PC-3 (cell line): ENCODE results near the gene CTNND2. TPM values are rescaled to one million over a fixed set of nuclear protein-coding genes. Genes with fewer than 3 reads are reported as not detected.

Experiments used
- ATAC-seq: fragments of 200-7000 bp; cut with Tn5 transposase; 2 replicates; pipeline ENCODE4 v1.9.1; 2020; ENCODE audit warnings: mild to moderate bottlenecking, moderate library complexity
- BruUV-seq: library from RNA; stranded (reverse); fragments of 400-500 nt; replicated peaks from 2 replicates; lab custom pipeline; 2021; lab: Mats Ljungman, UMichigan
- CTCF ChIA-PET: fragments of 300-600 bp; sonication (Branson Sonifier 250); formaldehyde crosslinking; loops from one replicate; lab custom pipeline; 2022; ENCODE audit warnings: antibody characterized with exemption; lab: Charles Lee
- POLR2A ChIA-PET: fragments of 300-600 bp; sonication (Branson Sonifier 250); formaldehyde crosslinking; loops from one replicate; lab custom pipeline; 2022; ENCODE audit warnings: antibody characterized with exemption; ENCODE audit not compliant: unreplicated experiment; lab: Charles Lee
- DNase-seq: peaks from one replicate; pipeline ENCODE4 v3.0.0-alpha.2; 2015
- H2AFZ ChIP-seq: fragments of 300-600 bp; sonication (generic); 2 replicates; pipeline ENCODE4 v1.6.0; 2016; ENCODE audit warnings: antibody characterized with exemption, low read length
- H3F3A ChIP-seq: fragments of 300-600 bp; sonication (generic); one replicate; pipeline ENCODE4 v1.6.0; 2017; ENCODE audit warnings: antibody characterized with exemption, low read length, control low read depth, mild to moderate bottlenecking; ENCODE audit not compliant: unreplicated experiment
- H3K27ac ChIP-seq: fragments of 300-600 bp; sonication (generic); 2 replicates; pipeline ENCODE4 v1.5.1; 2016; ENCODE audit warnings: mild to moderate bottlenecking, low read length
- H3K27me3 ChIP-seq: fragments of 300-600 bp; sonication (generic); 2 replicates; pipeline ENCODE4 v1.6.1; 2016; ENCODE audit warnings: low read length, mixed read lengths
- H3K36me3 ChIP-seq: fragments of 300-600 bp; sonication (generic); 2 replicates; pipeline ENCODE4 v1.6.1; 2016; ENCODE audit warnings: low read depth, mixed run types, low read length, mixed read lengths
- H3K4me1 ChIP-seq: fragments of 300-600 bp; sonication (generic); 2 replicates; pipeline ENCODE4 v1.5.1; 2016; ENCODE audit warnings: low read length; ENCODE audit not compliant: insufficient read depth
- H3K4me2 ChIP-seq: fragments of 300-600 bp; sonication (generic); 2 replicates; pipeline ENCODE4 v1.6.0; 2016; ENCODE audit warnings: low read length
- H3K4me3 ChIP-seq: fragments of 300-600 bp; sonication (generic); 2 replicates; pipeline ENCODE4 v1.5.1; 2016; ENCODE audit warnings: mild to moderate bottlenecking, low read length, mixed read lengths
- H3K79me2 ChIP-seq: fragments of 300-600 bp; sonication (generic); 2 replicates; pipeline ENCODE4 v1.6.1; 2017; ENCODE audit warnings: low read length, mixed read lengths
- H3K9ac ChIP-seq: fragments of 300-600 bp; sonication (generic); 2 replicates; pipeline ENCODE4 v1.6.0; 2016; ENCODE audit warnings: mild to moderate bottlenecking, low read length
- H3K9me2 ChIP-seq: fragments of 300-600 bp; sonication (generic); replicated peaks from 2 replicates; pipeline ENCODE4 v1.6.1; 2016; ENCODE audit warnings: mixed run types, low read length, mixed read lengths
- H3K9me3 ChIP-seq: fragments of 300-600 bp; sonication (generic); 2 replicates; pipeline ENCODE4 v1.6.1; 2016; ENCODE audit warnings: low read length, mixed read lengths
- H4K20me1 ChIP-seq: fragments of 300-600 bp; sonication (generic); 2 replicates; pipeline ENCODE4 v1.6.1; 2016; ENCODE audit warnings: low read length, mixed read lengths
- EZH2 ChIP-seq: fragments of 300-600 bp; sonication (generic); IDR thresholded peaks from one replicate; pipeline ENCODE4 v1.6.1; 2017; ENCODE audit warnings: antibody characterized with exemption, mild to moderate bottlenecking, low read length; ENCODE audit not compliant: unreplicated experiment
- EZH2phosphoT487 ChIP-seq: fragments of 300-600 bp; sonication (generic); IDR thresholded peaks from 2 replicates; pipeline ENCODE4 v1.6.1; 2018; ENCODE audit warnings: mild to moderate bottlenecking, antibody characterized with exemption, low read length, borderline replicate concordance
- intact Hi-C: fragments of 100-400 bp; cut with micrococcal nuclease; formaldehyde crosslinking; loops from 2 replicates; pipeline ENCODE4 v1.9.0; 2023
- total RNA-seq: library from RNA; depleted of rRNA; stranded (reverse); fragments of >200 nt; gene quantifications from 2 replicates; pipeline ENCODE4 v1.2.3, GENCODE V29; 2014
- TF ChIP-seq, protein P1 (sequence below): fragments of 300-600 bp; sonication (generic); conservative IDR thresholded peaks from 2 replicates; pipeline ENCODE4 v1.5.1; 2017; ENCODE audit warnings: antibody characterized with exemption, low read depth, mild to moderate bottlenecking, low read length

CTNND2 gene
- total RNA-seq, 1 experiment from 2014 or later = 1.8 TPM

DNA sequence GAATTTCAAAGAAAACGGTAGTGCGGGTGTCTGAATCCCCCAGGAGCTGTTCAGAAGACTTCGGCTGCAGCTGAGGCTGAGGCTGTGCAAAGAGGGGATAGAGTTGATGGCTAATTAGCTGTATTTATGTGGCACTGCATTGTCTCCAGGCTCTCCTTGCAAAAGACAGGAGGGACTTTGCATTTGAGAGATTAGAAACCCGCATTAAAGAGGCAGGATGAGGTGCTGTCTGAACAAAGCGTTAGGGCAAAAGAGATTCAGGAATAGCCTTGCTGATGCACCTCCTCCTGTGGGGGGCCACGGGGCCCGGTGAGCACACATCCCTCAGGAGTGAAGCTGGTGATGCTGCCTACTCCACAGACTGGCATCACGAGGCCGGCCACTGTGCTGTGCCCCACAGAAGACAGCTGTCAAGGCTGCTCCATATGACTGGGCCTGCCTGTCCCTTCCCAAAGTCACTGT lies 799.6 kb downstream of the CTNND2 start:
- H2AFZ ChIP-seq = no peak overlapping the region
- no peak overlapping the region for H3K27ac ChIP-seq
- no peak overlapping the region for H3K4me3 ChIP-seq
- TF ChIP-seq EZH2phosphoT487 (no peak), EZH2 (no peak)
- TF ChIP-seq, protein P1, sequence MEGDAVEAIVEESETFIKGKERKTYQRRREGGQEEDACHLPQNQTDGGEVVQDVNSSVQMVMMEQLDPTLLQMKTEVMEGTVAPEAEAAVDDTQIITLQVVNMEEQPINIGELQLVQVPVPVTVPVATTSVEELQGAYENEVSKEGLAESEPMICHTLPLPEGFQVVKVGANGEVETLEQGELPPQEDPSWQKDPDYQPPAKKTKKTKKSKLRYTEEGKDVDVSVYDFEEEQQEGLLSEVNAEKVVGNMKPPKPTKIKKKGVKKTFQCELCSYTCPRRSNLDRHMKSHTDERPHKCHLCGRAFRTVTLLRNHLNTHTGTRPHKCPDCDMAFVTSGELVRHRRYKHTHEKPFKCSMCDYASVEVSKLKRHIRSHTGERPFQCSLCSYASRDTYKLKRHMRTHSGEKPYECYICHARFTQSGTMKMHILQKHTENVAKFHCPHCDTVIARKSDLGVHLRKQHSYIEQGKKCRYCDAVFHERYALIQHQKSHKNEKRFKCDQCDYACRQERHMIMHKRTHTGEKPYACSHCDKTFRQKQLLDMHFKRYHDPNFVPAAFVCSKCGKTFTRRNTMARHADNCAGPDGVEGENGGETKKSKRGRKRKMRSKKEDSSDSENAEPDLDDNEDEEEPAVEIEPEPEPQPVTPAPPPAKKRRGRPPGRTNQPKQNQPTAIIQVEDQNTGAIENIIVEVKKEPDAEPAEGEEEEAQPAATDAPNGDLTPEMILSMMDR = no peak
- H3K9me3 ChIP-seq = no peaks in the 10 kb centered on the region
- BruUV-seq = no TSS peak
- H4K20me1 ChIP-seq = no peaks in the 10 kb centered on the region
- H3K79me2 ChIP-seq = no peaks in the 10 kb centered on the region
- no peaks in the 10 kb centered on the region for H3K4me1 ChIP-seq
- no peak overlapping the region for H3K4me2 ChIP-seq
- CTCF ChIA-PET = no interaction called here
- no peaks in the 10 kb centered on the region for H3K9me2 ChIP-seq
- intact Hi-C loops = loop anchor here (5.0 kb wide), 1 partner anchor 242 kb away; no protein-coding TSS in a partner anchor
- H3F3A ChIP-seq = no peaks in the 10 kb centered on the region
- POLR2A ChIA-PET = no interaction called here
- ATAC-seq = no peak
- H3K9ac ChIP-seq = no peak overlapping the region
- DNase-seq = no peak
- H3K36me3 ChIP-seq = no peaks in the 10 kb centered on the region
- peaks cover 7% of the 10 kb centered on the region; the same call in 1 of the 2 replicates for H3K27me3 ChIP-seq

DNA sequence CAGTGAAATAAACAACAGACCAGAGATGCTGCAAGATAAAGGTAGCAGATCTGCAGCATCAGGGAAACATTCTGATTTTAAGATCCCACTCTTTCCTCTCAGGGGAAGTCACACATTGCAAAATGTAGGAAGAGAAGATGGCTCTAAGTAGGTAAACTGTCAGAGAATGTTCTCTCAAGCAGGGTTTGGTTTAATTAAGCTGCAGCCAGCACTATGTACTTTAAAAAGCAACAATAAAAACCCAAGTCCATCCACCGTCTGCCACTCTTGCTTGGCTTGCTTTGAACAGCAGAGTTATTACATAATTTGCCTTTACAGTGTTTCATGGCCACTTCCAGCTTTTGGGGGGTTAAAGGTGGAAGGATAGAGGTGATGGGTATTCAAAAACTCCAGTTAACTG lies 800.0 kb downstream of the CTNND2 start:
- Histone ChIP-seq H3K36me3 (no peaks in the 10 kb centered on the region), H3K27me3 (peaks cover 7% of the 10 kb centered on the region; the same call in 1 of the 2 replicates), H3K79me2 (no peaks in the 10 kb centered on the region), H3K9ac (no peak overlapping the region), H3K4me3 (no peak overlapping the region), H3K9me3 (no peaks in the 10 kb centered on the region), H3K4me2 (no peak overlapping the region), H3F3A (no peaks in the 10 kb centered on the region), H2AFZ (no peak overlapping the region), H3K4me1 (no peaks in the 10 kb centered on the region), H3K27ac (no peak overlapping the region), H4K20me1 (no peaks in the 10 kb centered on the region), H3K9me2 (no peaks in the 10 kb centered on the region)
- ATAC-seq (no peak), DNase-seq (no peak)
- no TSS peak for BruUV-seq
- CTCF ChIA-PET = no interaction called here
- POLR2A ChIA-PET = no interaction called here
- TF ChIP-seq, protein P1 = no peak
- no peak for TF ChIP-seq EZH2
- TF ChIP-seq EZH2phosphoT487 = no peak
- intact Hi-C loops = no loop called here

DNA sequence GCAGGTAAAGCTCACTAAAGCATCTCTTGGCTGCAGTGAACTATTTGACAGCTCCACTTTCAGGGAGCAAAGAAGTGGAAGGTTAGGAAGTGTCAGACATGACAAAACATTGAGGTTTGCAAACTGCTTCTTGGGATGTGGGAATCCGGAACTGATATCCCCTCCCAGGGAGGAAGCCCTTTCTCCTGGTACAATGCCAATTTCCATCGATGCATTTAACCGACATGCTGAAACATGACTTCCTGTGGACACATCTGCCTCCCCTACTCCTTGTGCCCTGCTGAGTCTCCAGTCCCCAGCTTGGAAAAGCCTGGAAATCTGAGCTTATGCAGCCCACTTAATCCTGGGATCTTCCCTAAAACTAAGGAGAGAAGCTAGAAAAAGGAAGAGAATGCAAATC lies 820.1 kb downstream of the CTNND2 start:
- Histone ChIP-seq H3K4me2 (no peak overlapping the region), H3K27ac (no peak overlapping the region), H3F3A (no peaks in the 10 kb centered on the region), H3K36me3 (no peaks in the 10 kb centered on the region), H3K27me3 (no peaks in the 10 kb centered on the region), H3K9me2 (no peaks in the 10 kb centered on the region), H4K20me1 (no peaks in the 10 kb centered on the region), H3K9me3 (peaks cover 6% of the 10 kb centered on the region; the same call in 1 of the 2 replicates), H3K4me1 (no peaks in the 10 kb centered on the region), H3K9ac (no peak overlapping the region), H3K4me3 (no peak overlapping the region), H3K79me2 (no peaks in the 10 kb centered on the region), H2AFZ (no peak overlapping the region)
- ChIA-PET CTCF (no interaction called here), POLR2A (no interaction called here)
- intact Hi-C loops = no loop called here
- no peak for DNase-seq
- no TSS peak for BruUV-seq
- TF ChIP-seq, protein P1 = no peak
- TF ChIP-seq EZH2 (no peak), EZH2phosphoT487 (no peak)
- ATAC-seq = no peak
